GM12878 (cell line): ENCODE results near the gene LRRC56. TPM values are rescaled to one million over a fixed set of nuclear protein-coding genes. Genes with fewer than 3 reads are reported as not detected.
A peak's percentile ranks its signal among the peaks of the same experiment; 100 is the strongest.

Experiments used
- ATAC-seq: fragments of 200-7000 bp; cut with Tn5 transposase; 3 replicates; pipeline ENCODE4 v1.9.1; 2020; ENCODE audit warnings: mild to moderate bottlenecking, moderate library complexity
- BruUV-seq: library from RNA; stranded (reverse); fragments of 400-500 nt; replicated peaks from 2 replicates; lab custom pipeline; 2021; lab: Mats Ljungman, UMichigan
- CTCF ChIA-PET: fragments of 300-600 bp; sonication (Branson Sonifier 250); formaldehyde crosslinking; extraction: SDS; loops from one replicate; lab custom pipeline; 2021; ENCODE audit warnings: inconsistent platforms; lab: Yijun Ruan, JAX
- POLR2A ChIA-PET: fragments of 350-600 bp; formaldehyde crosslinking; extraction: SDS; loops from one replicate; lab custom pipeline; 2021; ENCODE audit warnings: inconsistent platforms; lab: Charles Lee
- RAD21 ChIA-PET: fragments of 300-600 bp; sonication (Branson Sonifier 250); formaldehyde crosslinking; loops from one replicate; lab custom pipeline; 2023; ENCODE audit warnings: antibody characterized with exemption; ENCODE audit not compliant: unreplicated experiment; lab: Charles Lee
- SMC1A ChIA-PET: fragments of 300-600 bp; sonication (Branson Sonifier 250); formaldehyde crosslinking; loops from one replicate; lab custom pipeline; 2023; ENCODE audit not compliant: unreplicated experiment, uncharacterized antibody; lab: Charles Lee
- DNase-seq: peaks from one replicate; pipeline ENCODE4 v3.0.0-alpha.2; 2011; ENCODE audit warnings: low read depth, low spot score
- FAIRE-seq: peaks from 3 replicates; lab custom pipeline; 2011; peaks lifted over from hg19 to GRCh38; lab: Jason Lieb, UNC
- H2AFZ ChIP-seq: 2 replicates; pipeline ENCODE4 v1.6.0; 2011; ENCODE audit warnings: low read depth, low read length, control low read depth; ENCODE audit not compliant: control insufficient read depth
- H3K27ac ChIP-seq: 2 replicates; pipeline ENCODE4 v1.5.1; 2011; ENCODE audit warnings: control low read depth; ENCODE audit not compliant: control insufficient read depth, insufficient read depth
- H3K27me3 ChIP-seq, 2 experiments: replicated peaks in 1 of 2; 2 replicates each; pipeline versions ENCODE4 v1.6.0 to v1.6.1; 2011; ENCODE audit warnings: low read length in 1 of 2; ENCODE audit not compliant: control insufficient read depth in 2 of 2, insufficient read depth in 2 of 2
- H3K36me3 ChIP-seq, 2 experiments: 2 replicates each; pipeline ENCODE4 v1.5.1; 2011; ENCODE audit warnings: low read length in 1 of 2; ENCODE audit not compliant: control insufficient read depth in 2 of 2, insufficient read depth in 2 of 2
- H3K4me1 ChIP-seq: 2 replicates; pipeline ENCODE4 v1.6.1; 2011; ENCODE audit warnings: mild to moderate bottlenecking, low read length, moderate library complexity, mixed read lengths; ENCODE audit not compliant: control insufficient read depth, insufficient read depth
- H3K4me2 ChIP-seq: 2 replicates; pipeline ENCODE4 v1.6.0; 2011; ENCODE audit warnings: control low read depth; ENCODE audit not compliant: control insufficient read depth, insufficient read depth
- H3K4me3 ChIP-seq: fragments of 200-600 bp; sonication (generic); 2 replicates; pipeline ENCODE4 v1.5.1; 2016
- H3K79me2 ChIP-seq: 2 replicates; pipeline ENCODE4 v1.6.0; 2011; ENCODE audit warnings: low read length; ENCODE audit not compliant: control insufficient read depth, insufficient read depth
- H3K9ac ChIP-seq: 2 replicates; pipeline ENCODE4 v1.8.0; 2011; ENCODE audit warnings: low read length, control low read depth, mixed read lengths; ENCODE audit not compliant: control insufficient read depth, insufficient read depth
- H3K9me3 ChIP-seq: replicated peaks from 3 replicates; pipeline ENCODE4 v1.5.1; 2011; ENCODE audit warnings: mild to moderate bottlenecking, low read length; ENCODE audit not compliant: control insufficient read depth, insufficient read depth
- H4K20me1 ChIP-seq: 2 replicates; pipeline ENCODE4 v1.6.0; 2011; ENCODE audit not compliant: control insufficient read depth, insufficient read depth
- BCLAF1 ChIP-seq: fragments of 450-650 bp; IDR thresholded peaks from 2 replicates; pipeline ENCODE4 v1.6.1; 2017; ENCODE audit warnings: antibody characterized with exemption, mild to moderate bottlenecking, moderate library complexity
- CHD2 ChIP-seq: IDR thresholded peaks from 2 replicates; pipeline ENCODE4 v1.6.1; 2011; ENCODE audit warnings: low read depth, low read length, improper control_type of control experiment, borderline replicate concordance
- CREM ChIP-seq: IDR thresholded peaks from 2 replicates; pipeline ENCODE4 v1.6.1; 2014; ENCODE audit warnings: antibody characterized with exemption, low read depth
- CTCF ChIP-seq, 3 experiments: IDR thresholded peaks in 2 of 3; conservative IDR thresholded peaks in 1 of 3; 2 replicates each; pipeline ENCODE4 v1.5.1; 2011; ENCODE audit warnings: low read depth in 3 of 3, low read length in 3 of 3, mild to moderate bottlenecking in 3 of 3, control low read depth in 2 of 3, moderate library complexity in 2 of 3, inconsistent platforms in 1 of 3, mixed read lengths in 1 of 3; ENCODE audit not compliant: control insufficient read depth in 2 of 3, insufficient read depth in 1 of 3; ENCODE audit errors: extremely low read depth in 1 of 3
- EZH2 ChIP-seq: IDR thresholded peaks from 2 replicates; pipeline ENCODE4 v1.6.1; 2012; ENCODE audit warnings: low read depth, mild to moderate bottlenecking, control low read depth, inconsistent platforms, low read length, borderline replicate concordance; ENCODE audit not compliant: control insufficient read depth
- HDGF ChIP-seq: fragments of 450-650 bp; IDR thresholded peaks from 2 replicates; pipeline ENCODE4 v1.6.1; 2016; ENCODE audit warnings: antibody characterized with exemption
- MYB ChIP-seq: fragments of 150-350 bp; IDR thresholded peaks from 2 replicates; pipeline ENCODE4 v1.6.1; 2014; ENCODE audit warnings: mild to moderate bottlenecking, low read depth, low read length, borderline replicate concordance
- PBX3 ChIP-seq: IDR thresholded peaks from 2 replicates; pipeline ENCODE4 v1.6.1; 2011; ENCODE audit warnings: mild to moderate bottlenecking, low read depth, low read length, moderate library complexity; ENCODE audit not compliant: insufficient replicate concordance
- SMC3 ChIP-seq: IDR thresholded peaks from 2 replicates; pipeline ENCODE4 v1.6.1; 2011; ENCODE audit warnings: low read length, improper control_type of control experiment, borderline replicate concordance
- SP1 ChIP-seq: IDR thresholded peaks from one replicate; pipeline ENCODE4 v1.6.1; 2011; ENCODE audit warnings: low read depth, low read length
- WGBS: methylation state at CpG from one replicate; pipeline ENCODE4 v1.1.6; 2016; ENCODE audit warnings: low lambda C conversion rate; ENCODE audit not compliant: insufficient replicate concordance, insufficient coverage; ENCODE audit errors: missing lambda C conversion rate; 5-methylcytosine and 5-hydroxymethylcytosine counted together
- in situ Hi-C: fragments of 300-500 bp; cut with MboI; formaldehyde crosslinking; loops from 9 replicates; pipeline ENCODE4 v1.14.3; 2018; ENCODE audit warnings: mixed read lengths
- intact Hi-C: fragments of 100-400 bp; cut with micrococcal nuclease; formaldehyde crosslinking; loops from one replicate; pipeline ENCODE4 v1.14.2; 2022; ENCODE audit not compliant: unreplicated experiment
- polyA plus RNA-seq, 11 experiments: library from polyadenylated mRNA; depleted of rRNA in 4 of 11; unstranded in 6 of 11; stranded (reverse) in 5 of 11; fragments of >200 nt; fragmentation: Nextera tagmentation in 4 of 11; fragmentation: Illumina TruSeq in 1 of 11; extraction: Ambion mirVana in 4 of 11; extraction: Trizol in 1 of 11; gene quantifications; 1 replicate in 1 of 11; 2 replicates in 10 of 11; pipeline versions ENCODE4 v1.2.1 to v1.2.3, GENCODE V29; 2011 to 2016; ENCODE audit warnings: inconsistent platforms in 2 of 11, missing spikeins in 2 of 11, low read depth in 1 of 11
- total RNA-seq, 4 experiments: library from RNA; depleted of rRNA in 3 of 4; stranded (reverse); fragments of >200 nt in 3 of 4; fragmentation: Illumina TruSeq in 1 of 4; extraction: Trizol in 1 of 4; gene quantifications; 2 replicates each; pipeline versions ENCODE4 v1.2.1 to v1.2.3, GENCODE V29; 2013 to 2021
- TF ChIP-seq, protein P1 (sequence below): IDR thresholded peaks from 2 replicates; pipeline ENCODE4 v1.6.1; 2011; ENCODE audit warnings: borderline replicate concordance, low read depth, mild to moderate bottlenecking, moderate library complexity, mixed read lengths, low read length; ENCODE audit not compliant: insufficient read depth; ENCODE audit errors: extremely low read length

LRRC56 gene
- total and polyA plus RNA-seq, 10 of the 15 experiments (the other 5 are each of a cell fraction or from before 2014, with no cell fraction given): 0.02 to 1.9 (median 0.75) TPM; not detected in 1

DNA sequence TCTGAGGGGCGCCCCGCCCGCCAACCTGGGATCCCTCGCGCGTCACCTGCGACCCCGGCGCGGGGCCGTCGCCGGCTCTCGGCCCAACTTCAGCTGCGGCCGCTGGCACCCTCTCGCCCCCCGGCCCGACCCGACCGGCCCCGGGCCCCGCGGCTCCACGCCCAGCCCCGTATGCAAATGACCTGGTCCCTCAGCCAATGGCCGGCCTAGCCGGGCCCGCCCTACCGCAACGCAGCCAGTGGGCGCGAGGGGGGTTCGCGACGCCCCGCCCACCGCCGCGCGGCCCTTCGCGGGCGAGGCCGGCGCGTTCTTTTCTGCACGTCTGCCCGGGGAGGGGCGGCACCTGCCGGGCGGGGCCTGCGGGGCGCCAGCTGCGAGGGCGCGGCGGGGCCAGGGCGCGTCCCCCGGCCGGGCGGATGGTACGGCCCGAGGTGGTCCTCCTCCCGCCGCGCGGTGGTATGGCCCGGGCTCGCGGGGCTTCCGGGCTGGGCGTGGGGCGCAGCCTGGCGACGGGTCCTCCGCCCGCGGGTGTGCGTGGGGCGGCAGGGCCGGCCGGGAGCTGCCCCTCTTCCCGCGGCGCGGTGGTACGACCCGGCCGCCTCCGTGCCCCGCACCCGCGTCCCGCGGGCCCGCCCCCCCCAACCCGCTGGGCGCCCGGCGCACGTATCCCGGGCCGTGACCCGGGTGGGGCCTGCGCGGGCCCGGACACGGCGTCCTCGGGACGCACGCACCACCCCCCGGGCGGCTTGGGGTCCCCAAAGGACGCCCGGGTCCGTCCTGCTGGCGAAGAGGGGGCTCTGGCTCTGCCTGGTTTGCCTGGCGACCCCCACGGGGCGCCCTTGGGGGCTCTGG lies 31.2 kb downstream of the LRRC56 start:
- Histone ChIP-seq H3K27ac (peak overlapping the region; percentile 85), H2AFZ (peak overlapping the region; percentile 47; the same call in 1 of the 2 replicates), H3K79me2 (peaks cover 27% of the 10 kb centered on the region), H3K4me1 (peaks cover 13% of the 10 kb centered on the region), H3K9me3 (no peaks in the 10 kb centered on the region), H3K36me3 (peaks cover 0 to 4% of the 10 kb centered on the region in 2 experiments; a peak in 2 of 4 replicates), H3K9ac (peak overlapping the region; percentile 93), H3K4me3 (peak overlapping the region; percentile 97), H3K27me3 (no peaks in the 10 kb centered on the region), H4K20me1 (no peaks in the 10 kb centered on the region), H3K4me2 (peak overlapping the region; percentile 95)
- intact Hi-C loops: no loop called here
- ATAC-seq (peak; percentile 99), DNase-seq (peak; percentile 58), FAIRE-seq (peak; percentile 81)
- WGBS: 1% methylated on average over 18 of the region's 123 CpGs
- ChIA-PET RAD21 (interaction anchor here (0.9 to 1.4 kb wide), 2 partner anchors 13 to 155 kb away, joined by 3 to 5 read pairs; no protein-coding TSS in a partner anchor), SMC1A (no interaction called here), POLR2A (interaction anchor here (0.6 to 1.3 kb wide), 9 partner anchors 9 to 229 kb away, joined by 3 to 9 read pairs (median 5); partner anchors contain the start of genes LMNTD2 and RNH1), CTCF (interaction anchor here (1.4 kb wide), 1 partner anchor 158 kb away, joined by 3 read pairs; no protein-coding TSS in a partner anchor)
- no TSS peak for BruUV-seq
- in situ Hi-C loops: no loop called here
- TF ChIP-seq, protein P1, sequence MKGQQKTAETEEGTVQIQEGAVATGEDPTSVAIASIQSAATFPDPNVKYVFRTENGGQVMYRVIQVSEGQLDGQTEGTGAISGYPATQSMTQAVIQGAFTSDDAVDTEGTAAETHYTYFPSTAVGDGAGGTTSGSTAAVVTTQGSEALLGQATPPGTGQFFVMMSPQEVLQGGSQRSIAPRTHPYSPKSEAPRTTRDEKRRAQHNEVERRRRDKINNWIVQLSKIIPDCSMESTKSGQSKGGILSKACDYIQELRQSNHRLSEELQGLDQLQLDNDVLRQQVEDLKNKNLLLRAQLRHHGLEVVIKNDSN: no peak
- TF ChIP-seq CTCF (IDR thresholded peaks at IDR 0.05 in 2 of 3, conservative IDR thresholded peaks at IDR 0.05 in 1 of 3; ENCODE audit: control insufficient read depth in 2 of 3, extremely low read depth in 1 of 3, insufficient read depth in 1 of 3, low read depth in 3 of 3, low read length in 3 of 3) (no peak), PBX3 (no peak), SMC3 (no peak), SP1 (peak; percentile 88), CHD2 (peak; percentile 73), EZH2 (no peak), MYB (no peak), CREM (no peak; the same call in 1 of the 2 replicates), HDGF (no peak), BCLAF1 (peak; percentile 91)
